Measurements from ENCODE around the gene KPNA4.
A peak's percentile ranks its signal among the peaks of the same experiment; 100 is the strongest.
"Not testable (repeated sequence)": the region's sequence is repeated elsewhere in the genome, so short reads cannot be mapped to it uniquely, and the experiment has no call there.

KPNA4 gene

GRCh38 chr3:160565442-160566403 lies at the start of gene KPNA4:
KPNA4 (minus strand) TSS chr3:160565571; CDS start chr3:160565282, 289 bp downstream.
- DNase-seq (ENCODE audit: low read depth): peak; percentile 96

GRCh38 chr3:160613661-160614060 lies 48.3 kb upstream of the KPNA4 start:
- DNase-seq (ENCODE audit: low read depth): no peak

GRCh38 chr3:160612386-160613075 lies 47.2 kb upstream of the KPNA4 start:
- no peak for DNase-seq (ENCODE audit: low read depth)

- DNase-seq (ENCODE audit: low read depth): no peak
Measured at GRCh38 chr3:160611141-160611540, 45.8 kb upstream of the KPNA4 start.

GRCh38 chr3:160608870-160609269 lies 43.5 kb upstream of the KPNA4 start:
- DNase-seq (ENCODE audit: low read depth): no peak

GRCh38 chr3:160607826-160608225 lies 42.5 kb upstream of the KPNA4 start:
- DNase-seq (ENCODE audit: low read depth): no peak

- DNase-seq (ENCODE audit: low read depth): no peak
Measured at GRCh38 chr3:160605315-160605714, 39.9 kb upstream of the KPNA4 start.

GRCh38 chr3:160603845-160604244 lies 38.5 kb upstream of the KPNA4 start:
- not testable (repeated sequence) for DNase-seq (ENCODE audit: low read depth)

GRCh38 chr3:160602259-160602658 lies 36.9 kb upstream of the KPNA4 start:
- DNase-seq (ENCODE audit: low read depth): no peak

GRCh38 chr3:160601288-160601687 lies 35.9 kb upstream of the KPNA4 start:
- DNase-seq (ENCODE audit: low read depth): no peak

- no peak for DNase-seq (ENCODE audit: low read depth)
Measured at GRCh38 chr3:160598865-160599264, 33.5 kb upstream of the KPNA4 start.

- DNase-seq (ENCODE audit: low read depth): no peak
Measured at GRCh38 chr3:160588023-160588422, 22.7 kb upstream of the KPNA4 start.

- no peak for DNase-seq (ENCODE audit: low read depth)
Measured at GRCh38 chr3:160587105-160587504, 21.7 kb upstream of the KPNA4 start.

- DNase-seq (ENCODE audit: low read depth): no peak
Measured at GRCh38 chr3:160586679-160587078, 21.3 kb upstream of the KPNA4 start.

- DNase-seq (ENCODE audit: low read depth): no peak
Measured at GRCh38 chr3:160583451-160583850, 18.1 kb upstream of the KPNA4 start.

- no peak for DNase-seq (ENCODE audit: low read depth)
Measured at GRCh38 chr3:160580938-160581337, 15.6 kb upstream of the KPNA4 start.

- no peak for DNase-seq (ENCODE audit: low read depth)
Measured at GRCh38 chr3:160577556-160578195, 12.3 kb upstream of the KPNA4 start.

GRCh38 chr3:160577093-160577492 lies 11.7 kb upstream of the KPNA4 start:
- no peak for DNase-seq (ENCODE audit: low read depth)

- no peak for DNase-seq (ENCODE audit: low read depth)
Measured at GRCh38 chr3:160576621-160577020, 11.2 kb upstream of the KPNA4 start.

- DNase-seq (ENCODE audit: low read depth): no peak
Measured at GRCh38 chr3:160575589-160575988, 10.2 kb upstream of the KPNA4 start.

- DNase-seq (ENCODE audit: low read depth): no peak
Measured at GRCh38 chr3:160574636-160575035, 9.3 kb upstream of the KPNA4 start.

- DNase-seq (ENCODE audit: low read depth): not testable (repeated sequence)
Measured at GRCh38 chr3:160573955-160574525, 8.7 kb upstream of the KPNA4 start.
